PC-3 (cell line): ENCODE data around the gene SMIM33.

ENCODE experiments used
- CTCF ChIP-seq: fragments of 300-600 bp; sonication (generic); conservative IDR thresholded peaks from 2 replicates; pipeline ENCODE4 v1.5.1; 2017; ENCODE audit warnings: antibody characterized with exemption, low read depth, mild to moderate bottlenecking, low read length
- EZH2 ChIP-seq: fragments of 300-600 bp; sonication (generic); IDR thresholded peaks from one replicate; pipeline ENCODE4 v1.6.1; 2017; ENCODE audit warnings: antibody characterized with exemption, mild to moderate bottlenecking, low read length; ENCODE audit not compliant: unreplicated experiment

DNA sequence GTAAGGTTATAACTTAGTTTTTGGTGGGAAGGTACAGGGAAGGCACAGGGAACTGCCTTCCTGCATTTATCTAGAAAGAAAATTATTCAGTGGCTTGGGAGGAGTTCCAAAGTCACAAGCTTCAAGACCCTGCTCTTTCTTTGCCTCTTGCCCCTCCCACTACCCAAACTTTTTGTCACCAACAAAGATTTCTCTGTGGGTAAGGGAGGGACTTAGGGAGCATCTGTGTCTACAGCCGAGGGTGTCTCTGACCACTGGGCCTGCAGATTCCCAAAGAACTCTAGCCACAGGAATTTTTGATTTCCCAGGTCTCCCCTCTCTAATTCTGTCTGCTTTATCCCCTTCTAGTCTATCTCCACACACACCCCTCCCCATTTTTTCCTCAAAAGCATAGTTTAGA, 10.3 kb upstream of the SMIM33 start:
- TF ChIP-seq CTCF (no peak), EZH2 (no peak)
